Left renal cortex interstitium (tissue), 4 donors: ENCODE measurements around the gene CCDC6. TPM values are rescaled to one million over a fixed set of nuclear protein-coding genes. Genes with fewer than 3 reads are reported as not detected.

ENCODE experiments used
- DNase-seq, 4 donors: peaks; one replicate each; pipeline ENCODE4 v3.0.0-alpha.2; 2013; ENCODE audit warnings: low read depth in 4 of 4, low spot score in 2 of 4, missing footprints in 1 of 4
- polyA plus RNA-seq, 4 donors: library from polyadenylated mRNA; unstranded; fragments of 120-200 nt; gene quantifications; one replicate each; pipeline ENCODE4 v1.2.1, GENCODE V29; 2013; ENCODE audit not compliant: insufficient read length in 4 of 4

Gene CCDC6
- polyA plus RNA-seq, 4 donors, result 35.2 to 43.1 (median 39.6) TPM

GRCh38 chr10:59857049-59857448, 49.3 kb downstream of the CCDC6 start:
- DNase-seq, result no peak

GRCh38 chr10:59856104-59856503, 50.3 kb downstream of the CCDC6 start:
- DNase-seq, result no peak

GRCh38 chr10:59854571-59854970, 51.8 kb downstream of the CCDC6 start:
- no peak for DNase-seq

- DNase-seq, result no peak
Observed at GRCh38 chr10:59852670-59853069, 53.7 kb downstream of the CCDC6 start.

DNA sequence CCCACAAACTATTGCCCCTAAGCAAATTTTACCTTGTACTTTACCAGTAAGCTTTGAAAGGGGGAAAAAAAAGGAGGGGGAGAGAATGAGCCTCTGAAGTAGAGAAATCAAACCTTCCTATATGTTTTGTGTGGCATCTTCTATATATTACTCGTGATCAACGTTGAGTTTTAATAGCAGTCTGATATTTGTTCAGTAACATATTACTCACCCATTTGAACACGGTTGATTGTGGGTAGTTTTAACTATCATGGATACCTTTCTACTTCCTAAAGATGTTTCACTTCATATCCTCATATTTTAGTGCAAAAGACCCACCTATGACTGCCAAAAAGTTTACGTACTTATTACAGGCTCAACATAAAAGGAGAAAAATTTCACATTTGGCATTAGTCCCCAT, 54.5 kb downstream of the CCDC6 start:
- DNase-seq, result no peak

DNA sequence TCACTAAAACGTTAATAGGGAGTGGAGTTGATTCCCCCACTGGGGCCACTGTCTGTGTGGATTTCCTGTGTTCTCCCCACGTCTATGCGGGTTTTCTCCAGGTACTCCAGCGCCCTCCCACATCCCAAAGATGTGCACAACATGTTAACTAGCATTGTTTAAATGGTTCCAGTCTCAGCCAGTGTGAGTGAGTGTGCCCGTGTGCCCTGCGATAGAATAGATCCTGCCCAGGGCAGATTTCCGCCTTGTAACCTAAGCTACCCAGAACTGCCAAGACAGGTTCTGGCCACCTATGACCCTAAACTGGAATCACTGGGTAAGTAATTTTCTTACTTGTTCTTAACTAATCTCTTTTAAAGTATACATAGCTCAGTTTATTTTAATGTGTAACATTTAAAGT, 58.5 kb downstream of the CCDC6 start:
- no peak for DNase-seq

- no peak for DNase-seq
Observed at GRCh38 chr10:59847326-59847725, 59.0 kb downstream of the CCDC6 start.

DNA sequence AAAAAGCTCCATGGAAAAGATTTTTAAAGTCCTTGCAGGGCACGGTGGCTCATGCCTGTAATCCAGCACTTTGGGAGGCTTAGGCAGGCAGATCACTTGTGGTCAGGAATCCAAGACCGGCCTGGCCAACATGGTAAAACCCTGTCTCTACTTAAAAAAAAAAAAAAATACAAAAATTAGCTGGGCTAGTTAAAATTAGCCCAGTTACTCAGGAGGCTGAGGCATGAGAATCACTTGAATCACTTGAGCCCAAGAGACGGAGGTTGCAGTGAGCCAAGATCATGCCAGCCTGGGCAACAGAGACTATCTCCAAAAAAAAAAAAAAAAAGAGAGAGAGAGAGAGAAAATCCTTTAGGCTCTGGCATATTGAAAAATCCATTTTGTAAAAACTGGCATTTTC, 61.9 kb downstream of the CCDC6 start:
- no peak for DNase-seq

- no peak for DNase-seq
Observed at GRCh38 chr10:59843748-59844147, 62.6 kb downstream of the CCDC6 start.

- no peak for DNase-seq
Observed at GRCh38 chr10:59839576-59839975, 66.8 kb downstream of the CCDC6 start.

DNA sequence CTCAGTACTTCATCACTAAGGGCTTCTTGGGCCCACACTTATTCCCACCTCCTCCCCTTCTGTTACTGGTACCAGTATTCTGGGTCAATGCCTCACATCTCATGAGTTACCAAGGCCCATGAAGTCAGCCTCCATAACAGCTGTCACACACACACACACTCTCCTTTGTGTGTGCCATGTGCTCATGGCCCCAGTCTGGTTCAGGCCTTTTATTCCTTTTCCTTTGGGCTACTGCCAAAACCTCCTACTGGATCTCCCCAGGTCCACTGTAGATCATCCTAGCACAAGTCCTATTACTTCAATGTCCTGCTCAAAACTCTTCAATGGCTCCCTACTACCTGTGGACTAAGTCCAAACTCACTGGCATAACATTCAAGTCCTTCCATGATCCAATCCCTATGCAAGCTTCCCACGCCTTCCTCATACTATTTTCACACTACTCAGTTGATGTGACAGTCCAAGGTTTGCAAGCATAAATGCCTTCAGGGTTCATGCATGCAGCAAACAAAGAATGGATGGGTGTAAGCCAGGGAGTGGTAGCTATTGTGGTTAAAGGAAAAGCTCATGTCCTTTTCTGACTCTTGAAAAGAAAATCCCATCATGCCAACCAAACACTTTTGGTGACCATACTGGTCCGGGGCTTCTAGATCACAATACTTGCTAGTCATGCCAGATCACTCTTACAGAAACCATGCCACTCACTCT, 68.1 kb downstream of the CCDC6 start:
- no peak for DNase-seq

DNA sequence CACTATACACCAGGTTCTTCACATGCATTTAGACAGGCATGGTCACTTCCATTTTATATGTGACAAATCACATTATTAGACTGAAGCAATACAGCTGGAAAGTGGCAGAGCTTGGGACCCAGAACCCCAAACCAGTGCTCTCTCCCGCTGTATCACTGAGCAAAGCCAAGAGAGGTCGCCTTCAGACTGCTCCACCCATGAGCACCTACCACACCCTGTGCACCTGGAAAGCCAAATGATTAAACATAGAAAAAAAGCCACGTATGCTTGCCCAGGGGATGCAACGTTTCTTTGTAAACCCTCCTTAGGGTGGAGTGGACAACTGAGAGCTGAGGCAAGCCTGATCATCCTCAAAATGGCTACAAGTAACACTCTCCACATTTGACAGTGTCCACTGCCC, 72.5 kb downstream of the CCDC6 start:
- no peak for DNase-seq

GRCh38 chr10:59832506-59832905, 73.8 kb downstream of the CCDC6 start:
- DNase-seq, result no peak

GRCh38 chr10:59831658-59832503, 74.5 kb downstream of the CCDC6 start:
- no peak for DNase-seq

DNA sequence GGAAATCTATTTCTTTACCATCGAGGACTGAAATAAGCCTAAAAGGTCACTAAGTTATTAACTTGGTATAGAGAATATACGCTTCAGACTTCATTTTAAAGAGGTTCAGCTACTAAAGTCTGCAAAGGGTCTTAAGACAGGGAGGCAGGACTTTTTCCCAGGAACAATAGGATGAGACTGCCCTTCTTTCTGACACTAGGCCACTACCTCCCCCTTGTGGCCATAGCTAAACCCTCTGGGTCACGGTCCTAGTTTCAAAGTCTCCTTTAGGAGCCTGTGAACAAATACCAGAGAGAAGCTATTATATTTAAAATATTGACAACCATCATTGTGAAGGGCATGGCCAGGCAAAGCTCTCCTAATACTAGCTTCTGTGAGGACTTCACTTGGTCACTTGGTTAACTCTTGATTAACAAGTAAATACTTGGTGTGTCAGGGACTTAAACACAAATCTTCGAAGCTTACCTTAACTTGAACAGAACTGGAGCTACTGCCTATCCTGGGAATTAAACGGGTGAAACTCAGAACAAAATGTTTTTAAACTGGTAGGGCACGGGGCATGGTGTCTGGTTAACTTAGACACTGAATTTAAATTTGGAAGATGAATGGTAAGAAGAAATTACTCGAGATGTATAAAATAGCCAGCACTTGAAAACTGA, 75.6 kb downstream of the CCDC6 start:
- no peak for DNase-seq

DNA sequence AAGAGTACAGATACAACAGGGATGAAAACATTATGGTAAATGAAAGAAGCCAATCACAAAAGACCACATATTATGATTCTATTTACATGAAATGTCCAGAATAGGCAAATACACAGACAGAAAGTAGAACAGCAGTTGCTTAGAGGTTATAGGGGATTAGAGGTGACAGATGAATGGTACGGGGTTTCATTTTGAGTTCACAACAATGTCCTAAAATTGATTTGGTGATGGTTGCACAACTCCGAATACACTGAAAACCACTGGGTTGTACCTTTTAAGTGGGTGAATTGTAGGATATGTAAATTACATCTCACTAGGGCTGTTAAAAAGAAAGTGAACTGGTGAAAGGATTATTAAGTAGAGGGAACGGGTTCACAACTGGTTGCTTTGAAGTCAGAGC, 76.8 kb downstream of the CCDC6 start:
- no peak for DNase-seq

DNA sequence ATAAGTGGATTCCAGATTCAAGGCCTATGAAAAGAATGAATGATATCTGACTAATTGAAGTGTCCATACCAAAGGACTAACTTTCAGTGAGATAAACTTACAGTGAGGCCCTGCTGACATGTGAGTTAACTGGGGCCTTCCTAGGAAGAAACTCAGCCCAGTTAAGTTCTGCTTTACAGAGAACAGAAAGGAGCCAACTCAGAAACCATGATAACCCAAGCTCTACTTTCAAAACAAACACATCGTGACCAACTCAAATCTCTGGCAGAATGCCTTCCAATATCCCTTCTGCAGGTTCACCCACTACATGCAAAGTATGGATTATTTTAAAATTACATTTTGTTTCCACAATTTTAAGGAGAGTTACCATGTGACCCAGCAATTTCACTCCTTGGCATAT, 77.3 kb downstream of the CCDC6 start:
- DNase-seq, result no peak

DNA sequence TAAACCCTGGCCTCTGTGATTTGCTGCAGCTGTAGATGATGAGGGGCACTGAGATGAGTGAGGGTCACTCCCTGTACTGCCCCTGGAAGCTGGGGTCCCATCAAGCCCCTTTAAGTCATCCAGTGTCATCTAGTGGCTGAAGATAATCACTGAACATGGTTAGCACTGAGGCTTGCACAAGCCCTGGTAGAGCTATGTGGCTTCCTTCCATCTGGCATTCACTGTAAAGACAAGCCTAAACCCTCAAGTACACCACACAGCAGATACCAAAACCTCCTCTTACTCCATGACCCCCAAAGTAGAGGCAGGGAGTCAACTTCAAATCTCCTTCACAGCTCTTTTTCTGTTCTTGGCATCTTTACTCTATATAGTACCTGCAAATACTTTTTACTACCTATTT, 80.4 kb downstream of the CCDC6 start:
- DNase-seq, result no peak

DNA sequence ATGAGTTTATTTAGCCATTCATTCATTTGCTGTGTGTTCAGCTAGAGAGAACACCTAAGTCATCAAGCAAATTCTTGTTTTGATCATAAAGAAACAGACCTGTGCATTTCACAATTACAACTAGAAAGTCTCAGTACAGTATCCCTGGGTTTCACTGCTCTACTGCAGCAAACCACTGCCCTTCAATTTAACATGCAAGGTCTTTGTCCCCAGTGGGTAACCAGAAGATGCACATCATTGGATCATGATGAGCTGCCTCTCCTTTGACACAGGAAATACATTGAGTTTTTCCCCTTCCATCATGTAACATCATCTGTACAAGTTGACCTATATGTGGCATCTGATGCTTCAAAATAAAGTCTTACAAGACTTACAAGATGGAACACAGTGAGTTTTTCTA, 82.6 kb downstream of the CCDC6 start:
- DNase-seq, result no peak

GRCh38 chr10:59823111-59823510, 83.2 kb downstream of the CCDC6 start:
- DNase-seq, result no peak

- DNase-seq, result no peak
Observed at GRCh38 chr10:59820471-59820870, 85.9 kb downstream of the CCDC6 start.

DNA sequence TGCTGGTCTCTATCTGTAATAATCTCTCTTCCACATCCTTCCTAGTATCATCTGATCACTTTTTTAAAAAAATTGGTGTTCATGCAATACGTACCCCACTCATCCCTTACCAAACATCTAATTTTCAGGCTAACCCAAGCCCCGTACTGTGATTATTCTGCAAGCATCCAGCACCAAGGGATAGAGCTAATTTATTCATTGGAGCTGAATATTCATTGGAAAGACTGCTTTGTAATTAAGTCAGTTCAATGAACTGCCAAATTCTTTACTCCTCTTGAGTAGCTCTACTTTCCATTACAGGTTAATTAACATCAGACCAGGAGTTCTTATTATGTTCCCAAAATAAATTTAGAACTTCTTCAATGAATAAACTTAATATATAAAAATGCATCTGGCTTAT, 86.7 kb downstream of the CCDC6 start:
- no peak for DNase-seq
